Measurements from ENCODE around the gene KCNJ6.
A peak's percentile ranks its signal among the peaks of the same experiment; 100 is the strongest.

KCNJ6 gene

DNA sequence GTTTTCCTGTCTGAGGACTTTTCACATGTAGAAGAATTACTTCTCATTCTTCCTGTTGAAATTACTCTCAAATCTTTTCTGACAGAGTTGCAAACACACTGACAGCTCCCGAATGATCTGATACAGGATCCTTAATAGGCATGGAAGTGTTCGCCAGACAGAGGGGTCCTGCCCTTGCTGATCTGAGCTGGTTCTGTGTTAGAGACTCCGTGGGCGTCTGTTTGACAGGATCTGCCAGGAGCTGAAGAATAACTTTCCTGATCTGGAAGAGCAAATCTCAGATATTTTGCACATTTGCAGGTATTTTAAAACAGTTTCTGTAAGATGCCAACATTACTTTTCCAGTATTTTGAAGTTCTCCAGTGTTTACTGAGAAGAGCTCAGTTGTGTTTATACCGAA, 347.3 kb downstream of the KCNJ6 start:
- Histone ChIP-seq H3K9ac (ENCODE audit: low read depth, low read length) (no peak overlapping the region), H3K27me3 (ENCODE audit: control insufficient read depth, insufficient read depth, low read length) (peaks cover 11% of the 10 kb centered on the region), H3K36me3 (ENCODE audit: insufficient read depth, low read length) (no peaks in the 10 kb centered on the region), H3K4me2 (ENCODE audit: low read length) (no peak overlapping the region), H3K4me3 (ENCODE audit: low read length) (no peak overlapping the region), H3K4me1 (ENCODE audit: control insufficient read depth, insufficient read depth, low read length) (peaks cover 15% of the 10 kb centered on the region), H3K9me3 (replicated peaks; ENCODE audit: low read length) (no peaks in the 10 kb centered on the region)

GRCh38 chr21:37568415-37568814, 347.8 kb downstream of the KCNJ6 start:
- peaks cover 11% of the 10 kb centered on the region for H3K27me3 ChIP-seq (ENCODE audit: control insufficient read depth, insufficient read depth, low read length)
- no peaks in the 10 kb centered on the region for H3K36me3 ChIP-seq (ENCODE audit: insufficient read depth, low read length)
- peaks cover 15% of the 10 kb centered on the region for H3K4me1 ChIP-seq (ENCODE audit: control insufficient read depth, insufficient read depth, low read length)
- no peak overlapping the region for H3K4me3 ChIP-seq (ENCODE audit: low read length)
- no peak overlapping the region for H3K9ac ChIP-seq (ENCODE audit: low read depth, low read length)
- no peak overlapping the region for H3K4me2 ChIP-seq (ENCODE audit: low read length)
- H3K9me3 ChIP-seq (replicated peaks; ENCODE audit: low read length) = no peaks in the 10 kb centered on the region

DNA sequence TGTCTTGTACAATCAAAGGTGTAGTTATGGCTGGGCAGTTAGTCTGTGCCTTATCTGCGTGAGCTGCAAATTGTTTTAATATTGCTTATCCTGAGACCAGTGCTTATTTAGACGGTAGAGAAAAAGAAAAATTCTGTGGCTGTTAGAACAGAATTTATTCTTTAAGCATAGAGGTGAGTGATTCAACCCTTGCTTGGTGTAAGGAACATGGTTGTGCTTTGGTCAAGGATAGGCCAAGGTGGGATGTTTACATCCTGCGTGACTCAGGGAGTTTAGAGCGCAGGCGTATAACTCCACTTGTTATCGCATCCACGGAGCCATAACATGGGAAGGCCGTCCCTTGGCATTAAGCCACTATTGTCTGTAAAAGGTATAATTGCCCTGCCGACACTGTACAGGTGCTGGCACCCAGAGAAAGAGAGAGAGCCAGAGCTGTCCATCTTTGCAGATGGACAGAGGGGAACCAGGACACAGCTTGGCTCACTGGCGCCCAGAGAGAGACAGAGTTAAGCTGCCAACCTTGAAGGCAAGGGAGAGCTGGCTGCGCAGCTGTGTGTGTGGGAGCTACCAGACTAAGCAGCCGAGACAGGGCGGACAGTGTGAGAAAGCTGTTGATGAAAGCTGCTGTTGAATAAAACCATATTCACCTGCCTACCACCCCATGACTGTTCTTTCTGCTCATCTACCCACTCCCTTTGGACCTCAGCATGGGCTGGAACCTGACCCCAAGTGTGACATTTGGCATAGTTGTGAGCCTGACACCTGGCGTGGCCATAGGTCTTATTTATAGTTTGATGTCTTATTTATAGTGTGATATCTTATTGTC, 349.3 kb downstream of the KCNJ6 start:
- Histone ChIP-seq H3K4me3 (ENCODE audit: low read length) (no peak overlapping the region), H3K4me1 (ENCODE audit: control insufficient read depth, insufficient read depth, low read length) (peaks cover 20% of the 10 kb centered on the region), H3K36me3 (ENCODE audit: insufficient read depth, low read length) (no peaks in the 10 kb centered on the region), H3K4me2 (ENCODE audit: low read length) (no peak overlapping the region), H3K9ac (ENCODE audit: low read depth, low read length) (no peak overlapping the region), H3K27me3 (ENCODE audit: control insufficient read depth, insufficient read depth, low read length) (peaks cover 11% of the 10 kb centered on the region), H3K9me3 (replicated peaks; ENCODE audit: low read length) (no peaks in the 10 kb centered on the region)

DNA sequence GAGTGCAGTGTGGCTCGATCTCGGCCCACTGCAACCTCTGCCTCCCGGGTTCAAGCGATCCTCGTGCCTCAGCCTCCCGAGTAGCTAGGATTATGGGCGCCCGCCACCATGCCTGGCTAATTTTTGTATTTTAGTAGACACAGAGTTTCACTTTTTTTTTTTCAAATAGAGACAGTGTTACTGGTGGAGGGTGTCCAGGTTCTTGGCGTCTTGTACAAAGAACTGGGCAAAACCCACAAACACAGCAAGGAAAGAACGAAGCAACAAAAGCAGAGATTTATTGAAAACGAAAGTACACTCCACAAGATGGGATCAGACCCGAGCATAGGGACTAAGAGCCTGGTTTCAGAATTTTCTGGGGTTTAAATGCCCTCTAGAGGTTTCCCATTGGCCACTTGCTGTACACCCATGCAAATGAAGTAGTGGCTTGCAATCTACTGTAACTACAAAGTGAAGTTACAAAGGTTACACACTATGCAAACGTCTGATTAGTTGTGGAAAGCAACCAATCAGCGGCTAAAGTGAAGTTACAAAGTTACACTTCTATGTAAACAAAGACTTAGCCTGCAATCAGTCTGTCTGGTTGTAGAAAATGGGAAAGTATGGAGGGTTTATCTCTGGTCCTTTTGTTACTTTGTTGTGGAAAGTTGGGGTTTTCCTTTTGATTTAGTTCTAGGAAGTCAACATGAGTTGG, 350.6 kb downstream of the KCNJ6 start:
- Histone ChIP-seq H3K4me1 (ENCODE audit: control insufficient read depth, insufficient read depth, low read length) (peaks cover 20% of the 10 kb centered on the region), H3K36me3 (ENCODE audit: insufficient read depth, low read length) (no peaks in the 10 kb centered on the region), H3K9ac (ENCODE audit: low read depth, low read length) (peak overlapping the region; percentile 61), H3K9me3 (replicated peaks; ENCODE audit: low read length) (no peaks in the 10 kb centered on the region), H3K27me3 (ENCODE audit: control insufficient read depth, insufficient read depth, low read length) (no peaks in the 10 kb centered on the region), H3K4me3 (ENCODE audit: low read length) (peak overlapping the region; percentile 64), H3K4me2 (ENCODE audit: low read length) (peak overlapping the region; percentile 98)

GRCh38 chr21:37564924-37565529, 351.2 kb downstream of the KCNJ6 start:
- no peaks in the 10 kb centered on the region for H3K36me3 ChIP-seq (ENCODE audit: insufficient read depth, low read length)
- H3K9me3 ChIP-seq (replicated peaks; ENCODE audit: low read length) = no peaks in the 10 kb centered on the region
- H3K27me3 ChIP-seq (ENCODE audit: control insufficient read depth, insufficient read depth, low read length) = no peaks in the 10 kb centered on the region
- peak overlapping the region; percentile 98 for H3K4me2 ChIP-seq (ENCODE audit: low read length)
- H3K9ac ChIP-seq (ENCODE audit: low read depth, low read length) = peak overlapping the region; percentile 61
- H3K4me3 ChIP-seq (ENCODE audit: low read length) = peak overlapping the region; percentile 64
- peaks cover 20% of the 10 kb centered on the region for H3K4me1 ChIP-seq (ENCODE audit: control insufficient read depth, insufficient read depth, low read length)

DNA sequence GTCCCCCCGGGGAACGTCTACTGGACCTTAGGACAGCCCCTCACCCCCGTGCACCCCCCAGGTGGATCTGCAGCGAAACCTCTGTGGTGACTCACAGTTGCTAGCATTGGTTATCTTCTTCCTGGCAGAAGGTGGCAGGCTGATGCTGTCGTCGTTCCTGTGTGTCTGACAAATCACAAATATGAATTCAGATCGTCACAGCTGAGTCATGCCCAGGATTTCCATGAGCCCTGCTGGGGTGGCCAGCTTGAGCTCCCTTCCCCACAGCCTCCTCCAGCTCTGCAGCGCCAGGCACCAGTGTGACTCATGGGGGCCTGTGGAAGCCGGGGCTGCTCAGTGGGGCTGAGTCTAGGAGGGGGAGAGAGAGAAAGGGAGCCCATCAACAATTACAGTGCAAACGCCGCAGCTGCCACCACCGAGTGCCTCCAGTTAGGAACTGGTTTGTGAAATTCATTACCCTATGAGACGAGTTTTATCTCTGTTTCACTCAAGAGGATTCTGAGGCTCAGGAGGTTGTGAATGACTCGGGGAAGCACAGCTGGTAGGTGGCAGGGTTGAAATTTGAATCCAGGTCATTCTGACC, 351.8 kb downstream of the KCNJ6 start:
- H3K4me2 ChIP-seq (ENCODE audit: low read length) = peak overlapping the region; percentile 98
- H3K9me3 ChIP-seq (replicated peaks; ENCODE audit: low read length) = no peaks in the 10 kb centered on the region
- no peaks in the 10 kb centered on the region for H3K36me3 ChIP-seq (ENCODE audit: insufficient read depth, low read length)
- H3K4me1 ChIP-seq (ENCODE audit: control insufficient read depth, insufficient read depth, low read length) = peaks cover 20% of the 10 kb centered on the region
- peak overlapping the region; percentile 79 for H3K4me3 ChIP-seq (ENCODE audit: low read length)
- H3K27me3 ChIP-seq (ENCODE audit: control insufficient read depth, insufficient read depth, low read length) = no peaks in the 10 kb centered on the region
- H3K9ac ChIP-seq (ENCODE audit: low read depth, low read length) = peak overlapping the region; percentile 91

DNA sequence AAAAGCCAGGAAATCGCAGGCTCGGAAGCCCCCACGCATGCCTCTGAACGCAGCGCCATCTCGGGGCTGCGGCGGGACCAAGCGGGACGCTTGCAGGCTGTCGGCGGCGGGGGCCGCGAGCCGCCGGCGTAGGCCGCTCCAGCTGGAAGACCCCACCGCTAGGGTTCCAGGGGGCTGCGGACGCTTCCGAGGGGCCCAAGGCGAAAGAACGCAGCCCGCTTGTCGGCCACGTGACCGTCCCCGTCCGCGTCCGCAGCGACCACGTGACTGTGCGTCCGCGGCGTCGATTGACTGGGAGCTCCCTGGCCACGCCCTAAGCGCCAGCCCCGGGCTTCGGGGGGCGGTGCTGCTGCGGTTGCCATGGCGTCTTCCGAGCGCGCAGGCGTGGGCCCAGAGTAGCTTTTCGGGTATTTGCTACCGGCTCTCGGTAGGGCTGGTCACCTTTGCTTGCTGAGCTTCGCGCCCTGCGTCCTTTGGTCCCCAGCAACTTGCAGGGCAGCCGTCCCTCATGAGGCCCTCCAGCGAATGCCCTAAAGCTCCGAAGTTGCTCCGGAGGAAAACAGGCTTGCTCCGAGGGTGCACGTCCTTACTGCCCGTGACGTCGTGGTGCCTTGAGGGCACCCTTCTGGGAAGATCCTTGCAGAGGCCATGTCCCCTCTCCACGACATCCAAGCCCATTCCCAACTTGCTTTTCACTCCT, 352.5 kb downstream of the KCNJ6 start:
- Histone ChIP-seq H3K4me3 (ENCODE audit: low read length) (peak overlapping the region; percentile 79), H3K27me3 (ENCODE audit: control insufficient read depth, insufficient read depth, low read length) (no peaks in the 10 kb centered on the region), H3K36me3 (ENCODE audit: insufficient read depth, low read length) (no peaks in the 10 kb centered on the region), H3K9ac (ENCODE audit: low read depth, low read length) (peak overlapping the region; percentile 91), H3K9me3 (replicated peaks; ENCODE audit: low read length) (no peaks in the 10 kb centered on the region), H3K4me1 (ENCODE audit: control insufficient read depth, insufficient read depth, low read length) (peaks cover 20% of the 10 kb centered on the region), H3K4me2 (ENCODE audit: low read length) (peak overlapping the region; percentile 98)

DNA sequence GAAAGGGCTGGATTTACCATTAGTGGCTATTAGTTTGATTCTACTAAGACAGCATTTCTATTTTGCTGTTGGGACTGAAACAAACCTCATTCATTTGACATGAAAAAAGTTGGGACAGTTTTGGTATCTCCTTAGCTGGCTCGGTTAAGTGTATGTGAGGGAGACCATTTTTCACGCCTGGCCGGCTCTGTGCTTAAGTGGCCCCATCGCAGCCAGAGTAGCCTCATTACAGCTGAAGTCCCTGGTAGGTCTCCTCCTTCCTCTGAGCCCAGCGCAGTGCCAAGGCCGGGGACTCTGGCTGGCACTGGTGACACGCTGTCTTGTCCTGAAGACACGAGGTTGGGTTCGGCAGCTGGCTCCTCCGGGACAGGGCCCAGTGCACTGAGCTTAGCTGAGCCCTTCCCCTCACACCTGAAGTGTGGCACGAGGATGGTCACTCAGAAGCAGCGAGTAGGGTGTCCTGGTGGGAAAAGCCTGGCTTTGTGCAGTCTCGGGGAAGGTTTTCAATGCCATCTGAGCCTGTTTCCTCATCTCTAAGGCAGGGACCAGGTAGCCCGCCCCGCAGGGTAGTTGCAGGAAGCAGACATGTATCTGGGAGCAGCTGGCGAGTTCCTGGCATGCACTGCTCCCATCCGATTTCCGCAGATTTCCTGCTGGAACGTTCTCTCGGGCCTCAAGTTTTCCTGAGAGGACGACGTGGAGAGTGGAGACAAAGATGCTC, 353.2 kb downstream of the KCNJ6 start:
- Histone ChIP-seq H3K9me3 (replicated peaks; ENCODE audit: low read length) (no peaks in the 10 kb centered on the region), H3K9ac (ENCODE audit: low read depth, low read length) (peak overlapping the region; percentile 91), H3K4me1 (ENCODE audit: control insufficient read depth, insufficient read depth, low read length) (peaks cover 20% of the 10 kb centered on the region)

DNA sequence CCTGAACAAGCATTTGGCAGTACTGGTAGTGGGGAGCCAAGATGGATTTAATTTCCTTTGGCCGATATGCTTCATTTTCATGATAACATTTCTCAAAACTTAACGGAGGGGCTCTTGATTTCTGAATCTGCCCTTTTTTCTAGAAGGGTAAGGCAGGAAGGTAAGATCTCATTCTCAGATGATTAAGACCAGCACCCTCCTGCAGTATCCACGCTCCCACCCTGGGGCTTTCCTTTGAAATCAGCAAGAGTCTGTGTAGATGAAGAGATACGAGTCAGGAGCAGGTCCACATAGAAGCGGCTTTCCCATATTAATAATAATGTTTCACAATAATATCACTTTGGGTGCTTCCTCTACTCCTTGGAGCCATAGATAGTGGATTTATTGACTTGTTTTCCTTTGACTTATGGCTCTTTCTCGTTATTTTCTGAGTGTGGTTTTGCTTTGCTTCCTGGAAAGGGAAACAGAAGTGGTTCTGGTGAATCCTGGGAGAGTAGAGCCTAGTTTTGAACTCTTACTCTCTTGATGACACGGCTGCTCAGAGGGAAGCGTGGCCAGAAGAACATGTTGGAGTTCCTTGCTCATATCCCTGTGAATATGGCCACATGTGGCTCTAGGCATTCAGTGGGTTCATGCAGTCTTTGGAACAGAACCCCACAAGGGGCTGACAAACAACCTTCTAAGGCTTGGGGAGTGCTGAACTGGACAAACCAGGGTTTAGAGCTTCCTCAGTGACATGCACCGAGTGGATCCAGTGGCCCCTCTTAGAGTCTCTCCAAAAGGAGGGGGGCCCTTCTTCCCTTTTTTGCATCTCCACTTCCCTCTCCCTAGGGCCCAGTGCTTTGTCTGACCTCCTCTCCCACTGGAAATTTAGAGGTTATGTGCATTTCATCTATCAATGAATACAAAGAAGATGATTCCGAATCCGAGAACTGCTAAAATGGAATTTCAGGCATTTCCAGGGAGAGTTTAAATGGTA, 354.0 kb downstream of the KCNJ6 start:
- H3K4me3 ChIP-seq (ENCODE audit: low read length) = no peak overlapping the region
- H3K4me2 ChIP-seq (ENCODE audit: low read length) = no peak overlapping the region
- H3K9me3 ChIP-seq (replicated peaks; ENCODE audit: low read length) = no peaks in the 10 kb centered on the region
- H3K4me1 ChIP-seq (ENCODE audit: control insufficient read depth, insufficient read depth, low read length) = peaks cover 20% of the 10 kb centered on the region
- H3K9ac ChIP-seq (ENCODE audit: low read depth, low read length) = no peak overlapping the region
- H3K36me3 ChIP-seq (ENCODE audit: insufficient read depth, low read length) = no peaks in the 10 kb centered on the region
- peaks cover 5% of the 10 kb centered on the region for H3K27me3 ChIP-seq (ENCODE audit: control insufficient read depth, insufficient read depth, low read length)

More for the DNA sequence above, 353.2 kb downstream of the KCNJ6 start:
- Histone ChIP-seq H3K36me3 (ENCODE audit: insufficient read depth, low read length) (no peaks in the 10 kb centered on the region), H3K27me3 (ENCODE audit: control insufficient read depth, insufficient read depth, low read length) (peaks cover 3% of the 10 kb centered on the region), H3K4me3 (ENCODE audit: low read length) (peak overlapping the region; percentile 79), H3K4me2 (ENCODE audit: low read length) (peak overlapping the region; percentile 98)

- Histone ChIP-seq H3K27me3 (ENCODE audit: control insufficient read depth, insufficient read depth, low read length) (peaks cover 8% of the 10 kb centered on the region), H3K9me3 (replicated peaks; ENCODE audit: low read length) (no peaks in the 10 kb centered on the region), H3K36me3 (ENCODE audit: insufficient read depth, low read length) (no peaks in the 10 kb centered on the region), H3K4me3 (ENCODE audit: low read length) (no peak overlapping the region), H3K4me1 (ENCODE audit: control insufficient read depth, insufficient read depth, low read length) (peaks cover 20% of the 10 kb centered on the region), H3K4me2 (ENCODE audit: low read length) (no peak overlapping the region), H3K9ac (ENCODE audit: low read depth, low read length) (no peak overlapping the region)
Observed at GRCh38 chr21:37561506-37561905, 354.8 kb downstream of the KCNJ6 start.
